NCI-H82 (cell line): ENCODE data around the gene RNF40.
"Not testable (repeated sequence)": the region's sequence is repeated elsewhere in the genome, so short reads cannot be mapped to it uniquely, and the experiment has no call there.

Experiments
- DNase-seq: peaks from one replicate; lab custom pipeline; 2025; lab: John Stamatoyannopoulos, UW

Gene RNF40

GRCh38 chr16:30782486-30783279 lies 20.6 kb downstream of the RNF40 start:
- no peak for DNase-seq

GRCh38 chr16:30783280-30784109 lies 21.4 kb downstream of the RNF40 start:
- DNase-seq = no peak

- no peak for DNase-seq
Observed at GRCh38 chr16:30784215-30784614, 22.1 kb downstream of the RNF40 start.

- DNase-seq = no peak
Observed at GRCh38 chr16:30785126-30786106, 23.3 kb downstream of the RNF40 start.

GRCh38 chr16:30786115-30786935 lies 24.2 kb downstream of the RNF40 start:
- DNase-seq = peak; percentile 62

GRCh38 chr16:30786936-30787612 lies 25.0 kb downstream of the RNF40 start, which contains the start of gene ZNF629:
ZNF629 (minus strand) TSS chr16:30787205; CDS start chr16:30784482, 2,723 bp downstream.
- peak; percentile 83 for DNase-seq

- no peak for DNase-seq
Observed at GRCh38 chr16:30787613-30788378, 25.7 kb downstream of the RNF40 start.

GRCh38 chr16:30793508-30794069 lies 31.5 kb downstream of the RNF40 start:
- no peak for DNase-seq

GRCh38 chr16:30794634-30795033 lies 32.5 kb downstream of the RNF40 start:
- DNase-seq = no peak

GRCh38 chr16:30797670-30798309 lies 35.7 kb downstream of the RNF40 start:
- peak; percentile 53 for DNase-seq

- DNase-seq = no peak
Observed at GRCh38 chr16:30802936-30803335, 40.8 kb downstream of the RNF40 start.

- DNase-seq = peak; percentile 46
Observed at GRCh38 chr16:30805056-30805369, 42.9 kb downstream of the RNF40 start.

GRCh38 chr16:30805370-30806169 lies 43.4 kb downstream of the RNF40 start:
- peak; percentile 92 for DNase-seq

- DNase-seq = no peak
Observed at GRCh38 chr16:30808146-30808545, 46.0 kb downstream of the RNF40 start.

- not testable (repeated sequence) for DNase-seq
Observed at GRCh38 chr16:30808890-30809426, 46.8 kb downstream of the RNF40 start.

GRCh38 chr16:30809675-30810074 lies 47.6 kb downstream of the RNF40 start:
- not testable (repeated sequence) for DNase-seq

GRCh38 chr16:30813821-30814189 lies 51.7 kb downstream of the RNF40 start:
- no peak for DNase-seq

GRCh38 chr16:30816769-30817168 lies 54.6 kb downstream of the RNF40 start:
- no peak for DNase-seq
